Gastrocnemius medialis (tissue), 4 donors: ENCODE data around the gene CATSPER4.

Source experiments
- POLR2A ChIP-seq, 2 donors: fragments of 450-650 bp; IDR thresholded peaks; one replicate each; pipeline ENCODE4 v1.6.1; 2017; ENCODE audit warnings: antibody characterized with exemption in 2 of 2, mild to moderate bottlenecking in 2 of 2, moderate library complexity in 2 of 2
- TF ChIP-seq, protein P1 (sequence below), 5 experiments: fragments of 450-650 bp in 3 of 5; fragments of 200-600 bp in 2 of 5; sonication (generic) in 2 of 5; IDR thresholded peaks in 4 of 5; conservative IDR thresholded peaks in 1 of 5; 1 replicate in 4 of 5; 2 replicates in 1 of 5; pipeline ENCODE4 v1.5.1; 2016 to 2019; ENCODE audit warnings: antibody characterized with exemption in 5 of 5, mild to moderate bottlenecking in 3 of 5, moderate library complexity in 3 of 5

DNA sequence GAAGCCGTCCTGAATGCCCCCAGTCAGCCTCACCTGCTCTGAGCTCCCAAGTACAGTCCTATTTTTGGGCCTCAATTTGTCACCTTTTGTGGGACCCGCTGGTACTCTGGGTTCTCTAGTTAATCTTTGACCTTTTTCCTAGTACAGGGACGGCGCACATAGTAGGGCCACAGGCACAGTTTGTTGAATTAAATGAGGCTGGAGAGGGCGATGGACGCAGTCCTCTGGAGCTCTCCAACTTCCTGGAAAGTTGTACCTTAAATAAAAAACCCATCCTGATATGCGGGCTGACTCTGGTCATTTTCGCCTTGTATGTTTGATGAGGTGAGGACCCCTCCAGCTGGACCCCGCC is 26.7 kb upstream of the CATSPER4 start:
- TF ChIP-seq, protein P1, sequence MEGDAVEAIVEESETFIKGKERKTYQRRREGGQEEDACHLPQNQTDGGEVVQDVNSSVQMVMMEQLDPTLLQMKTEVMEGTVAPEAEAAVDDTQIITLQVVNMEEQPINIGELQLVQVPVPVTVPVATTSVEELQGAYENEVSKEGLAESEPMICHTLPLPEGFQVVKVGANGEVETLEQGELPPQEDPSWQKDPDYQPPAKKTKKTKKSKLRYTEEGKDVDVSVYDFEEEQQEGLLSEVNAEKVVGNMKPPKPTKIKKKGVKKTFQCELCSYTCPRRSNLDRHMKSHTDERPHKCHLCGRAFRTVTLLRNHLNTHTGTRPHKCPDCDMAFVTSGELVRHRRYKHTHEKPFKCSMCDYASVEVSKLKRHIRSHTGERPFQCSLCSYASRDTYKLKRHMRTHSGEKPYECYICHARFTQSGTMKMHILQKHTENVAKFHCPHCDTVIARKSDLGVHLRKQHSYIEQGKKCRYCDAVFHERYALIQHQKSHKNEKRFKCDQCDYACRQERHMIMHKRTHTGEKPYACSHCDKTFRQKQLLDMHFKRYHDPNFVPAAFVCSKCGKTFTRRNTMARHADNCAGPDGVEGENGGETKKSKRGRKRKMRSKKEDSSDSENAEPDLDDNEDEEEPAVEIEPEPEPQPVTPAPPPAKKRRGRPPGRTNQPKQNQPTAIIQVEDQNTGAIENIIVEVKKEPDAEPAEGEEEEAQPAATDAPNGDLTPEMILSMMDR (IDR thresholded peaks at IDR 0.05 in 4 of 5, conservative IDR thresholded peaks at IDR 0.05 in 1 of 5), result no peak
- TF ChIP-seq POLR2A (IDR thresholded peaks at IDR 0.05), result no peak
